Choroid plexus epithelial cell (primary cell): Measurements from ENCODE around the gene CTXN2.

Experiments used
- DNase-seq: peaks from one replicate; pipeline ENCODE4 v3.0.0-alpha.2; 2010; ENCODE audit warnings: low read depth
- H3K4me3 ChIP-seq: 2 replicates; pipeline ENCODE4 v1.5.1; 2011; ENCODE audit warnings: low read depth, mild to moderate bottlenecking, control low read depth, low read length, moderate library complexity
- TF ChIP-seq, protein P1 (sequence below): conservative IDR thresholded peaks from 2 replicates; pipeline ENCODE4 v1.5.1; 2011; ENCODE audit warnings: low read depth, mild to moderate bottlenecking, control low read depth, inconsistent platforms, low read length, moderate library complexity

The CTXN2 gene

GRCh38 chr15:48191574-48192225 lies at the start of gene CTXN2:
TSS of gene CTXN2 (plus strand) at chr15:48191665. CDS start at chr15:48201301, 9,636 bp downstream.
- peak within 1 kb of the TSS; percentile 8 for H3K4me3 ChIP-seq
- TF ChIP-seq, protein P1, sequence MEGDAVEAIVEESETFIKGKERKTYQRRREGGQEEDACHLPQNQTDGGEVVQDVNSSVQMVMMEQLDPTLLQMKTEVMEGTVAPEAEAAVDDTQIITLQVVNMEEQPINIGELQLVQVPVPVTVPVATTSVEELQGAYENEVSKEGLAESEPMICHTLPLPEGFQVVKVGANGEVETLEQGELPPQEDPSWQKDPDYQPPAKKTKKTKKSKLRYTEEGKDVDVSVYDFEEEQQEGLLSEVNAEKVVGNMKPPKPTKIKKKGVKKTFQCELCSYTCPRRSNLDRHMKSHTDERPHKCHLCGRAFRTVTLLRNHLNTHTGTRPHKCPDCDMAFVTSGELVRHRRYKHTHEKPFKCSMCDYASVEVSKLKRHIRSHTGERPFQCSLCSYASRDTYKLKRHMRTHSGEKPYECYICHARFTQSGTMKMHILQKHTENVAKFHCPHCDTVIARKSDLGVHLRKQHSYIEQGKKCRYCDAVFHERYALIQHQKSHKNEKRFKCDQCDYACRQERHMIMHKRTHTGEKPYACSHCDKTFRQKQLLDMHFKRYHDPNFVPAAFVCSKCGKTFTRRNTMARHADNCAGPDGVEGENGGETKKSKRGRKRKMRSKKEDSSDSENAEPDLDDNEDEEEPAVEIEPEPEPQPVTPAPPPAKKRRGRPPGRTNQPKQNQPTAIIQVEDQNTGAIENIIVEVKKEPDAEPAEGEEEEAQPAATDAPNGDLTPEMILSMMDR, result no peak
- peak; percentile 16 for DNase-seq

DNA sequence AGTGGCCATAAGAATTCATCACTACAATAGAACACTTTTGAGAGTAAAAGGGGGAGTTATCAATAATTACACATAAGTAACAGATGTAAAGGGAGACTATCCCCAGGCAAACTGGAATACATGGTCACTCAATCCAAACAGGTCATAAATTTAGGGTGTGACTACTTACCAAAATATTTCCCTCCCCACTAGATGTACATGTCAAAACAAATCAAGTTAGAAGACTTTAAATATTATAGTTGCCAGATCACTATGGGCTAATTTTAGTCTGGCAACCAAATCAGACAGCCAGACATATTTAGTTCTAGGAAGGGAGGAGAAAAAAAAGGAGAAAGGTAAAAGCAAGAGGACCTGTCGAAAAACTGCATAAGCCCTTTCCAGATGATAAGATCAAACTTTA lies 47.6 kb upstream of the CTXN2 start:
- H3K4me3 ChIP-seq, result no peak overlapping the region
- TF ChIP-seq, protein P1, result no peak
- DNase-seq, result no peak

GRCh38 chr15:48144889-48145288 lies 46.6 kb upstream of the CTXN2 start:
- TF ChIP-seq, protein P1, result no peak
- H3K4me3 ChIP-seq, result no peak overlapping the region
- DNase-seq, result peak; percentile 66

GRCh38 chr15:48145923-48146322 lies 45.5 kb upstream of the CTXN2 start:
- TF ChIP-seq, protein P1, result no peak
- no peak overlapping the region for H3K4me3 ChIP-seq
- peak; percentile 45 for DNase-seq

GRCh38 chr15:48147358-48147757 lies 44.1 kb upstream of the CTXN2 start:
- no peak overlapping the region for H3K4me3 ChIP-seq
- no peak for DNase-seq
- TF ChIP-seq, protein P1, result no peak

DNA sequence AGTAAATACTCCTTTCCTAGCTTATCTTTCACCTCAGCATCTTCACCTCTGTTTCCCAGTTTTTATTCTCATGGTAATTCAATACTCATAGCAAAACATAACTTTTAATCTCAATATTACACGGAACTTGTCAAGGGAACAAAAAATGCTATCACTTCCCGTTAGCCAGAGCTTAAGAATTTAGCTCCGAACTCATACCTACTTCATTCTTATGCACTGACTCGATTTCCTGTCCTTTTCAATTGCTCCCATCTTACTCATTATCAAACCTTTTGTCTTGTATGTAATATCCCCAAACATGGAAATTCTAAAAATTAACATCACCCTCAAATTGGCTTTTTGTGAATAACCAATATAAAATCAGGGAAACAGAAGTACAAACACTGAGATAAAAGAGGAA lies 41.6 kb upstream of the CTXN2 start:
- TF ChIP-seq, protein P1, result no peak
- peak; percentile 85 for DNase-seq

DNA sequence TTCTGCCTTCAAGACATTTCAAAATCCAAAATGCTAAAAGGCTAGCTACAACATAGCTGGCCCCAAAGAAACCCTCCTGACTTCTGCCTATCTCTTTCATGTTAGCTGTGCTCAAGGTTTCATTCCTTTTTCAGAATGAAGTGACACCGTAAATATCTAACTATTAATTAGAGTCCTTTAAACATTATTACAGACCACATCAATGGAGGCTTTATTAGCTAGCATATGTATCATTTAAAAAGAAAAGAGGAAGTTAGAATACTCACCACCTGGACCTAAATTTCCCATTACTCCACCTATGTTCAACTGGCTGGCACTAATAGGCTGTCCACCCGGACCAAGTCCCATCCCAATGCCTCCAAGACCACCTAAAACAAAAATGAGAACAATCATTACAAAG lies 37.9 kb upstream of the CTXN2 start:
- DNase-seq, result no peak
- TF ChIP-seq, protein P1, result no peak
- H3K4me3 ChIP-seq, result no peak overlapping the region

More for the DNA sequence above, 41.6 kb upstream of the CTXN2 start:
- H3K4me3 ChIP-seq, result no peak overlapping the region
